Right lung (tissue), 5 donors: ENCODE data around the gene SLC22A7. TPM values are rescaled to one million over a fixed set of nuclear protein-coding genes. Genes with fewer than 3 reads are reported as not detected.

ENCODE experiments used
- DNase-seq, 2 donors: peaks; one replicate each; pipeline ENCODE4 v3.0.0-alpha.2; 2013
- polyA plus RNA-seq, 5 donors: library from polyadenylated mRNA; unstranded; fragments of 120-200 nt; gene quantifications; one replicate each; pipeline versions ENCODE4 v1.2.1 to v1.2.3, GENCODE V29; 2013; ENCODE audit warnings: inconsistent platforms in 1 of 5, low replicate concordance in 1 of 5; ENCODE audit not compliant: insufficient read length in 5 of 5, insufficient read depth in 1 of 5

The SLC22A7 gene
- polyA plus RNA-seq, 5 donors = 0.17 to 0.39 (median 0.24) TPM; not detected in 1

DNA sequence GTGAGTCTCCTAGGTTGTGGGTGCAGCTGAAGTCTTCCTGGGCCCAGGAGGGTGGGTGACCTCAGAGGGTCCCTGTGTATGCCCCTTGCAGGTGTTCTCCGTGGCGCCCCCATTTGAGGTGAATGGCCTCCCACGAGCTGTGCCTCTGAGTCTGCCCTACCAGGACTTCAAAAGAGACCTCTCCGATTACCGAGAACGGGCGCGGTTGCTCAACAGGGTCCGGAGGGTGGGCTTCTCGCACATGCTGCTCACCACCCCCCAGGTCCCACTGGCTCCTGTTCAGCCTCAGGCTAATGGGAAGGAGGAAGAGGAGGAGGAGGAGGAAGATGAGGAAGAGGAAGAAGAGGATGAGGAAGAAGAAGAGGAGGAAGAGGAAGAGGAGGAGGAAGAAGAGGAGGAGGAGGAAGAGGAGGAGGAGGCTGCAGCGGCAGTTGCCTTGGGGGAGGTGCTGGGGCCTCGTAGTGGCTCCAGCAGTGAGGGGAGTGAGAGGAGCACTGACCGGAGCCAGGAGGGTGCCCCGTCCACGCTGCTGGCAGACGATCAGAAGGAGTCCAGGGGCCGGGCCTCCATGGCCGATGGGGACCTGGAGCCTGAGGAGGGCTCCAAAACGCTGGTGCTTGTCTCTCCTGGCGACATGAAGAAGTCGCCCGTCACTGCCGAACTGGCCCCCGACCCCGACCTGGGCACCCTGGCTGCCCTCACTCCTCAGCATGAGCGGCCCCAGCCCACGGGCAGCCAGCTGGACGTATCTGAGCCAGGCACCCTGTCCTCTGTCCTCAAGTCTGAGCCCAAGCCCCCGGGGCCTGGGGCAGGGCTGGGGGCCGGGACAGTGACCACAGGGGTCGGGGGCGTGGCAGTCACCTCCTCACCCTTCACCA lies 15.2 kb upstream of the SLC22A7 start:
- no peak for DNase-seq

DNA sequence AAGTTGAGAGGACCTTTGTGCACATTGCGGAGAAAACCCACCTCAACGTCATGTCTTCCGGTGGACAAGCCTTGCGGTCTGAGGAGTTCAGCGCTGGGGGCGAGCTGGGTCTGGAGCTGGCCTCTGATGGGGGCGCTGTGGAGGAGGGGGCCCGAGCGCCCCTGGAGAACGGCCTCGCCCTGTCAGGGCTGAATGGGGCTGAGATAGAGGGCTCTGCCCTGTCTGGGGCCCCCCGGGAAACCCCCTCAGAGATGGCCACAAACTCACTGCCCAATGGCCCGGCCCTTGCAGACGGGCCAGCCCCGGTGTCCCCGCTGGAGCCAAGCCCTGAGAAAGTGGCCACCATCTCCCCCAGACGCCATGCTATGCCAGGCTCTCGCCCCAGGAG lies 14.6 kb upstream of the SLC22A7 start:
- no peak for DNase-seq

DNA sequence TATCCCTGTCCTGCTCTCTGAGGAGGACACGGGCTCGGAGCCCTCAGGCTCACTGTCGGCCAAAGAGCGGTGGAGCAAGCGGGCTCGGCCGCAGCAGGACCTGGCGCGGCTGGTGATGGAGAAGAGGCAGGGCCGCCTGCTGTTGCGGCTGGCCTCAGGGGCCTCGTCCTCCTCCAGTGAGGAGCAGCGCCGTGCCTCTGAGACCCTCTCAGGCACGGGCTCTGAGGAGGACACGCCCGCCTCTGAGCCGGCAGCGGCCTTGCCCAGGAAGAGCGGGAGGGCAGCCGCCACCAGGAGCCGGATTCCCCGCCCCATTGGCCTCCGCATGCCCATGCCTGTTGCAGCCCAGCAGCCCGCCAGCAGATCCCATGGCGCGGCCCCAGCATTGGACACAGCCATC lies 14.2 kb upstream of the SLC22A7 start:
- DNase-seq = no peak

DNA sequence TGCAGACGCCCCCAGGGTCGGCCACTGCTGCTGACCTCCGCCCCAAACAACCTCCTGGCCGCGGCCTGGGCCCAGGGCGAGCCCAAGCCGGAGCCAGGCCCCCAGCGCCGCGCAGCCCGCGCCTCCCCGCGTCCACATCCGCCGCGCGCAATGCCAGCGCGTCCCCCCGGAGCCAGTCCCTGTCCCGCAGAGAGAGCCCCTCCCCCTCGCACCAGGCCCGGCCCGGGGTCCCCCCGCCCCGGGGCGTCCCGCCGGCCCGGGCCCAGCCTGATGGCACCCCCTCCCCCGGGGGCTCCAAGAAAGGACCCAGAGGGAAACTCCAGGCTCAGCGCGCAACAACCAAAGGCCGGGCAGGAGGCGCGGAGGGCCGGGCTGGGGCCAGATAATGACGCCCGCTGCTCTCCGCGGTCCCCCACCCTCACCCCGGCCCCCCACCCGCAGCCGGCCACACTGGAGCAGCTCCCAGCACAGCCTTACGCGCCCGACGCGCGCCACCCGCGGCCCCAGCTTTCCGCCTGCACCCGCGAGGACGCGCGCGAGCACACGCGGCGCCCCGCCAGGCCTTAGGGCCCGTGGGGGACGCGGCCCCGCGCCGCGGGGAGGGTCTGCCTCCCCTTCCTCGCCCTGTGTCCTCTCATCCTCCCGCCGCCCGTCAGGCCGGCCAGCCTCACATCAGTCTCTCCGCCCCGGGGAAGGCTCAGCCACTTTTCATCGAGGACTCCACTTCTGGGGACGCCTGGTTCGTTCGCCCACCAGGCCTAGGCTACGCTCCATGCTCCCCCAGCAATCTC lies 12.9 kb upstream of the SLC22A7 start:
- no peak for DNase-seq

DNA sequence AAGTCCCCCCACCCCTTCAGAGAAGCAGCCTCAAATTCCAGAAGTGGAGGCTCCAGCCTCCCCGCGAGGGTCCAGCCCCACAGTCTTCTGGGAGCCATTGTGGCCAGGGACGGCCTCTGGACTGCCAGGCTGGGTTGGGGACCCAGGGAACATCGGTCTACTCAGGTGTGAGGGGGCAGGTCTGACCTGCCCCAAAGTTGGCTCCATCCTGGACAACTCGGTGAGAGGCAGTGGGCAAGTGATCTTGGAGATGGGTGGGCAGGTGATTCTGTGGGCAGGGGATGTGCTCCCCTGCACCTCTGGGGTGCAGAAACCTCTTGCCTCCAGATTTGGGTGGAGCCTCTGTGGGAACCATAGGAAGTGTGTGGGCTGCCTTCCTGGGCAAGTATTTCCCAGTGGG lies 12.2 kb upstream of the SLC22A7 start:
- no peak for DNase-seq

DNA sequence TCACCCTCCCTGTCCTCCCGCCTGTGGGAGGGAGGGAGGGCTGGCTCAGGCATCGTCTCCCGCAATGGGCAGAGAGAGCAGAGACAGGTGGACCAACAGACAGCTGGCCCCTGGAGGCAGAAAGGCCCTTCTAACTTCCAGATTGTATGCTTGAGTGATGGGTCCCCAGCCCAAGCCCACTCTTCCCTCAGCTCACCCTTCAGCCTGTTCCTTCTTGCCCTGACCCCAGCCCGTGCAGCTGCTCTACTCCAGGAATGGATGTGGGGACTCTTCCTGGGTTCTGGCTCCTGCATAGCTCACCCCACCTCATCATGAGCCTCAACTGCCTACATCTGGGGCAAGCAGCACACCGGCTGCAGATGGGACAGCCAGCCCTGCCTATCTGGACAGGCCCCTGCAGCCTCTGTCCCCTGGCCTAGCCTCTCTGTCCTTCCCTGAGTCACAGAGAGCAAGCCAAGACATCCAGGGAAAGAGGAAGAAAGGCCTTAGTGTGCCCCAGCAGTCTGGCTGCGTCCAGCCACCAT lies 11.5 kb upstream of the SLC22A7 start:
- DNase-seq = no peak

DNA sequence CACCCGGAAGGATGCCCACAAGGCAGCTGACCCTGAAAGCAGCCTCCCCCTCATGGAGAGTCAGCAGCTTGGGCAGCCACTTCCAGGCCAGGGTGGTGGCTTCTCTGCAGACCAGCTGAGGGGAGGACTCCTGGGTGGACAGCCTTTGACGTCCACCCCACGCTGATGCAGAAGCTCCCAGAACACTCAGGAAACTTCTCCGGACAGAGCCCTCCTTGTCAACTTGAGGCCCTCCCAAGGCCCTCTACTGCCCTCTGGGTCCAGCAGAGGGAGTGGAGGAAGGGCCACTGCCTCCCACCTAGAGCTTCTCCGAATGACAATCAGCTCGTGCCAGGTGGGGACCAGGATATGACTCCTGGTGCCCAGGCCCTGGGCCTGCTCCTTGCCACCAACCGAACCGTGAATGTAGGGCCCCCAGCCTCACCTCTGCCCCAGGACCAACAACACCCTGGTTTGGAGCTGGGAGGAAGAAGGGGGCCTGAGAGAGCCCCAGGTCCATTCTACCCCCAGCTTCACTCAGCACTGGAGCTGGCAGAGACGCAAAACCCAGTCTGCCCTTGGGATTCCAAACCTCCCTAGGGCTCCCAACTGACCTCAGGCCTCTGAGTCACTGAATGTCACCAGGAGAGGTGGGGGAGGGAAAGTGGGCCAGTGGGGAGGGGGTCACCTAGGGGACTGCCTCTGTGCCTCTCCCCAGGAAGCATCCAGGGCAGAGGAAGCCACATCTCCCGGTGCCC lies 10.9 kb upstream of the SLC22A7 start:
- DNase-seq = no peak

DNA sequence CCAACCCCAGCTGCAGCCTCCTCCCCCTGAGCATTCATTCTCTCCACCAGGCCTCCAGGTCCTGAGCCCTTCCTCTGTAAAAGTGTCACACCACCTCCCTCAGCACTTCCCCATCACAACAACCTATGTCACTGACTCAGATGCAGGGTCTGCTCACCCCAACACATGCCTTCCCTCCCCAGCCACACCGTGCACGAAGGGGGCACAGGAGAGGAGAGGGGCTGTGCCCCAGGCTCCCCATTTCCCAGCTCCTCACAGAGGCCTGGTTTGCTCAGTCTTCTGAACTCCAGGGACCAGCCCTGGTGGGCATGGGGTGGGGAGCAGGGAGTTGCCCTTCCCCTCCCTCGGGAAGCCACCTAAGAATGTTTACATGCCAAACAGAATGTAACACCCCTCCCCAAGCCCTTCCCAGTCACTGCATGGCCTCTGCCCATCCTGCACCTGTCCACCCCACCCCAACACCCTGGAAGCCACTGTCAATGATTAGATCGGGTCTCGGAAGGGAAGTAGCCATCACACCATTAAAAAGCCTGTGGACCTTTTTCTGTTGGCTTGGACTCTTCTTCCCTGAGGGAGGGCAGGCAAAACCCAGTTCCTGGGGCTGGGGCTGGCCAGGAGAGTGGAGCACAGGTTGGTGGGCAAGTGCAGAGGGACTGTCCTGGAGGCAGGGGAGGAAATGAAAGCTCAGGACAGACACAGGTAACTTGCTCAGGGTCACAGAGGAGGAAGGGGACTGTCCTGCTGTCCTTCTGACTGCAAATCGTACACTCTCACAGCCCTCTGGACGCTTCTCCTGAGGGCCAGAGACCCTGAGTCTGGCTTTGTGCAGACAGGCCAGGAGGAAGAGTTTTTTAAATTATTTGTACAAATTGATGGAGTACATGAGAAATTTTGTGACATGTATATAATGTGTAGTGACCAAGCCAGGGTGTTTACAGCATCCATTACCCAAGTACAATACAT lies 10.1 kb upstream of the SLC22A7 start:
- no peak for DNase-seq

DNA sequence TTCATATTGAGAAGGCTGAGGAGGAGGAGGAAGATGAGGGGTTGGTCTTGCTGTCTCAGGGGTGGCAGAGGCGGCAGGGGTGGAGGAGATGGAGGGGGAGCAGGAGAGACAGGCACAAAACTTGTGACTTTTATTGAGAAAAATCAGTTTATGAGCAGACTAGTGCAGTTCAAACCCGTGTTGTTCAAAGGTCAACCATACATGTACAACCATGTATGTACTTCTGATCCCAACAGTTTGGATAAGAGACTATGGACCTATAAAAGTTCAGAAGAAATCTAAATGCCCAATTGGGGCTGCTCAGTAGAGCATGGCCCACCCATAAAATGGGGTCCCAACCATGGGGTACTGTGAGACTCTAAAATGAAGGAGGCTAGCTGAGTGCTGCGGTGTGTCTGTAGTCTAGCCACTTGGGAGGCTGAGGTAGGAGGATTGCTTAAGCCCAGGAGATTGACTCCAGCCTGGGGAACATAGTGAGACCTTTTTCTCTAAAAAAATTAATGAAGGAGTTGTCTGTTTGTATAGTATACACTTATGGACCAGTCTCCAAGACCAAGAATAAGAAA lies 7.6 kb upstream of the SLC22A7 start:
- no peak for DNase-seq

DNA sequence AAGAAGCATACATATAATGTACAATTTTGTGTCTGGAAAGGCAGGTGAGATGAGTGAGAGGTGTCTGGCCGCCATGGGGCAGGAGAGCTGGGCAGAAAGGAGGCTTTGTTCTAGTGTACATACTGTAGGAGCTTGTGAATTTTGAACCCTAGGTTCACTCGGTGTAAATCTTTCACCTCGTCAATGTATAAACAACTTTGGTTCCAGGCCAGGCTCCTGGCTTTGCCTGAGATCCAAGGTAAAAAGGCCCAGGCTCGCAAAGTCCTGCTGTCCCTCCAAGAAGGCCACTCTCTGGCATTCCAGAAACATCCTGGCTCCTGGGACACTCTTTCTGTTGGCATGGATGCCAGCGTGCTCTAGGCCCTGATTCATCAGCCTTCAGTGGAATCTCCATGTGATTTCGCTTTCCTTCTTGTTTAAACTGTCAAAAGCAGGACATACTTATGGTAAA lies 7.1 kb upstream of the SLC22A7 start:
- no peak for DNase-seq

DNA sequence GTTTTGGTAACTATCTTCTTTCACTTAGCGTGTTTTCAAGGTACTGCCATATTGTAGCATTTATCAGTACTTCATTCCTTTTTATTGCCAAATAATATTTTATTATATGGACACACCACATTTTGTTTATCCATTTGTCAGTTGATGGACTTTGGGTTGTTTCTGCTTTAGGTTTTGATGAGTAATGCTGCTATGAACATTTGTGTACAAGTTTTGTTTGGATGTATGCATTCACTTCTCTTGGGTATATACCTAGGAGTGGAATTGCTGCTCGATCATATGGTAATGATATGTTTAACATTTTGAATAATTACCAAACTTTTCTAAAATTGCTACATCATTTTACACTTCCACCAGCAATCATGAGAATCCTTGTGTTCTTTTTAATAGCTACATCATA lies 6.4 kb upstream of the SLC22A7 start:
- no peak for DNase-seq

DNA sequence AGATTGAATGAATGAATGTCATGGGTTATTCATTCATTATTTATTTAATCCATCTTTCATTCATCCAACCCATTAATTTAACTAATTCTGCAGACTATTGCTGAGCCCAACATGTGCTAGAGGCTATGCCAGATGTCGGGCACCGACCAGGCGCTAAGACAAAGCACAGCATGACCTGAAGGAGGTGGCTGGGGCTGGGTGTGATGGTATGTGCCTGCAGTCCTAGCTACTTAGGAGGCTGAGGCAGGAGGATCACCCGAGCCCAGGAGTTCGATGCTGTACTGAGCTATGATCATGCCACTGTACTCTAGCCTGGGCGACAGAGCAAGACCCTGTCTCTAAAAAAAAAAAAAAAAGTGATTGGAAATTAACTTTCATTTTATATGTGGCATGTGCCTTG lies 5.7 kb upstream of the SLC22A7 start:
- DNase-seq = no peak

DNA sequence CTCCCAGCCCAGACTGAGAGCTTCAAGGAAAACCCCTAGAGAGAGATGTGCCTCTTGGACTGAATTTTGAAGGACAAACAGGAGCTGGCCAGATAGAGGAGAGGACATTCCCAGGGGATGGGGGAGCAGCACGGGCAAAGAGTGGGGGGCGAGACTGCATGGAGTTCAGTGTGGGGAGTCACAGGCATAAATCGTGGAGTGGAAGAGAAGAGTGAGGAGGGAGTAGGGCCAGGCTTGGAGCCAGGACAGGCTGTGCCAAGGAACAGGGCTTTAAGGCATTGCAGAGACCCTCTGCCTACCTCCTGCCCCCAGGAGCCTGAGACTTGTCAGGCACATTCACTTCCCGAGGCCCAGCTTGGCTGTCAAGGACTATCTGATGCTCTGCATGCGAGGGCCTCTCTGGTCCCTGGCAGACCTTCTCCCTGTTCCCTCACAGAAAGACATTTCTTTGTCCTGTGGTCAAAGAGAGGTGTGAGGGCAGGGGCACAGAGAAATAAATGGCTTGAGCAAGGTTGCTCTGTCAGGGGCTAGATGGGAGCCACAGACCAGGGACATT lies 5.2 kb upstream of the SLC22A7 start:
- no peak for DNase-seq

DNA sequence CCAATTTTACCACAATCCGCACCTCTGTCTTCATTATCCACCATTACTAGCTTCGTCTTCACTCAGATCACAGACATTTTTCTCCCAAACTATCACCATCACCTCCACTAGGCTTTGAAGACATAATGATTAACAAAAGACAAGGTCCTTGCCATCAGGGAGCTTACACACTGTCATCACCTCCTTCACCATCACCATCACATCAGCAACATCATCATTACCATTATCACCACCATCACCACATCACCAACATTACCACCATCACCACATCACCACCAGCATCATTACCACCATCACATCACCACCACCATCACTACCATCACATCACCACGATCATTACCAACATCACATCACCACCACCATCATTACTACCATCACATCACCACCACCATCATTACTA lies 4.4 kb upstream of the SLC22A7 start:
- DNase-seq = no peak

DNA sequence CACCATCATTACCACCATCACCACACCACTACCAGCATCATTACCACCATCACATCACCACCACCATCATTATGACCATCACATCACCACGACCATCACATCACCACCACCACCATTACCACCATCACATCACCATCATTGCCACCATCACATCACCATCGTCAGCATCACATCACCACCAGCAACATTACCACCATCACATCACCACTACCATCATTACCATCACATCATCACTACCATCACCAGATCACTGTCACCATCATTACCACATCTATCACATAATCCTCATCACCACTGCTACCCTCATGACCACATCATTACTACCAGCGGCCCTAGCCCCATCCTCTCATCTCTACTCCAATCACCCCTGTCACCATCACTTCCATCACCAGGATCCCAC lies 3.5 kb upstream of the SLC22A7 start:
- DNase-seq = no peak

DNA sequence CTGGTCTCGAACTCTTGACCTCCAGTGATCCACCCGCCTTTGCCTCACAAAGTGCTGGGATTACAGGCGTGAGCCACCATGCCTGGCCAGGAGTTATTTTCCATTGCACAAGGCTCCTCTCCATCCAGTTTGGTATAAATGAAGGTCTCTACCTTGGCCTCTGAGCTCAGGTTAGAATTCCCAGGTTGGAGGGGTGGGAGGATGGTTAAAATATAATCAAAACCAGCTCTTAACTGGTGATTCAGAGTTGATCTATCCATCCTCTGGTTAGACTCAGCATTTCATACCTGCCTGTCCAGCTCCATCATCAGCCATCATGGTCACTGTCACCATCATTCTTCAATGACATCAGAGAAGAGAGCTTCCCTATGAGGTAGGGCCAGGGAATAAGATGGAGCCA lies 2.6 kb upstream of the SLC22A7 start:
- no peak for DNase-seq

DNA sequence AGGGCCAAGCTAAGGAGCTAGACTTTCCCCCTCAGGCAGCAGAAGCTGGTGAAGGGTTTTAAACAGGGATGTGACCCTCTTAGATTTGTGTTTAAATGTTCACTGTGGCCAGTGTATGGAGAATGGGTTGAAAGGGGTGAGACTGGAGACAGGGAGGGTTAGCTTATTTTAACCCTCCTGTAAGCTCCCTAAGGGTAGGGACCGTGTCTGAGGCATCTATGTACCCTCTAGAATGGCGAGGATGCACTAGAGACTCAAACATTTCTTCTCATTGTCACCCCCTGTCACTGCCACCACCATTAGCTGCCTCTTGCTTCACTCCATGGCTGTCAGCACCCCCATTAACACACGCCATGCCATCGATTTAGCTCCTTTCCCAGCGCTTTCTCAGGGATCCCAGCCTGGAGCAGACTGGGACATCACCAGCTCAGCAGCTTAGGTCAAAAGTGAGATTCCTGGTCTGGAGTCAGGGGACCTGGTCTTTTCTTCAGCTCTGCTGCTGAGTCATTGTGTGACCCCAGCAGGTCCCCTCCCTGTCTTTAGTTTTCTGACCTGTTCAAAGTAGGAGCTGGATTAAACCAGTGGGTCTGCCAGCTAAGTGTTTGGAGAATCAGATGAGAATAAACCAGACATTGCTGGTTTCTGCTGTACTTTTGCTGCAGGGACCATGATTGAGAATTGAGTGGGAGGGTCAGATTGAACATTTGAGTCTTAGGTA lies 1.1 kb upstream of the SLC22A7 start:
- no peak for DNase-seq

DNA sequence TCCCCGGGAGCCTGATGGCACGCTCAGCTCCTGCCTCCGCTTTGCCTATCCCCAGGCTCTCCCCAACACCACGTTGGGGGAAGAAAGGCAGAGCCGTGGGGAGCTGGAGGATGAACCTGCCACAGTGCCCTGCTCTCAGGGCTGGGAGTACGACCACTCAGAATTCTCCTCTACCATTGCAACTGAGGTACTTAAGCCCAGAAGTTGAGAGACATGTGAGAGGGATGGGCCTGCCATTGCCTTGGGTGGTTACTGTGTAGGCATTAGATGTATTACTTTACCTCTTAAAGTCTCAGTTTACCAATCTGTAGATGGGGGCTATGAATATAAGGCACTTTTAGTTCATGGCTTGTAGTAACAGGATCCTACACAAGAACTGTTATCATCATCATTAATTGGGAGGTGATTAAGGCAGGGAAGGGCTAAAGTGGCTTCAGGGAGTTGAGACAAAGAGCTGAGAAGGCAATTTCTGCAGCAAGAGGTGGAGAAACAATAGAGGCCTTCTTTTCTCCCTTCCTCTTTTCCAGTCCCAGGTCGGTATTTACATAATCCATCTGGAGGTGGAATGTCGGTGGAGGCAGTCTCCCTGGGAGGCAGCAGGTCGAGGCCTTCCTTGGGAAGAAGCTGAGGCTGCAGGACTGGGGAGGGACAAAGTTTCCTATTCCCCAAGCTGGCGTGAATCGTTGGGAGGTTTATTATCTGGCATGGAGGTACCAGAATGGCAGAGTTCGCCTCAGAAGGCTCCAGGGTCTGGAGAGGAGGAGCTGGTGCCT lies 691 bp downstream of the SLC22A7 start:
- DNase-seq = no peak
